Ureter (tissue), 1 donor: ENCODE measurements around the gene KLK6. TPM values are rescaled to one million over a fixed set of nuclear protein-coding genes. Genes with fewer than 3 reads are reported as not detected.
"Not testable (repeated sequence)": the region's sequence is repeated elsewhere in the genome, so short reads cannot be mapped to it uniquely, and the experiment has no call there.

ENCODE experiments used
- DNase-seq: peaks from one replicate; pipeline ENCODE4 v3.0.0-alpha.2; 2020; ENCODE audit warnings: low spot score
- total RNA-seq: library from RNA; stranded (reverse); gene quantifications from one replicate; pipeline ENCODE4 v1.2.4, GENCODE V29; 2023
- donor health status: DM: yes; HTN: yes; CAD: no.

KLK6 gene
- total RNA-seq, 1 donor from 2014 or later = not detected

DNA sequence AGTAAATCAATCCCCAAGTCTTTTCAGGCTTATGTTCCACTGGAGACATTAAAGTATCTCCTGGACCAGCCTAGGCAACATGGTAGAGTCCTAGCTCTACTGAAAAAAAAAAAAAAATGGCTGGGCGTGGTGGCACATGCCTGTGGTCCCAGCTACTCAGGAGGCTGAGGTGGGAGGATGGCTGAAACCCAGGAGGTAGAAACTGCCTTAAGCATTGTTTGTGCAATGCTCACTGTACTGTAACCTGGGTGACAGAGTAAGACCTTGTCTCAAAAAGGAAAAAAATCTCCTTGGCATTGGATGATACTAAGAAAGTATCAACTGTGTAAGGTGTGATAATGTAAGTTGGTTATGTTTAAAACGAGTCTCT, 23.3 kb upstream of the KLK6 start:
- no peak for DNase-seq

DNA sequence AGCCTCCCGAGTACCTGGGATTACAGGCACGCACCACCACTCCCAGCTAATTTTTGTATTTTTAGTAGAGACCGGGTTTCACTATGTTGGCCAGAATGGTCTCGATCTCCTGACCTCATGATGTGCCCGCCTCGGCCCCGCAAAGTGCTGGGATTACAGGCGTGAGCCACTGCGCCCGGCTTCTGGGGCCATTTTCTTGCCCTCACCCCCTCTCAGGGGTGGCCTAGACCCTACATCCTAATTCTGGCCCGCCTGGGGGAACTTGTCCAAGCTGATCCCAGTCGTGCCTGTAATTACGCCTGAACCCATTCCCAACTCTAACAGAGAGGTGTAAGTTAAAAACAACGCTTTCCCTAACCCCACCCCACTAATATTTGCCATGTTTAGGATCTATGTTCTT, 15.0 kb upstream of the KLK6 start:
- not testable (repeated sequence) for DNase-seq

DNA sequence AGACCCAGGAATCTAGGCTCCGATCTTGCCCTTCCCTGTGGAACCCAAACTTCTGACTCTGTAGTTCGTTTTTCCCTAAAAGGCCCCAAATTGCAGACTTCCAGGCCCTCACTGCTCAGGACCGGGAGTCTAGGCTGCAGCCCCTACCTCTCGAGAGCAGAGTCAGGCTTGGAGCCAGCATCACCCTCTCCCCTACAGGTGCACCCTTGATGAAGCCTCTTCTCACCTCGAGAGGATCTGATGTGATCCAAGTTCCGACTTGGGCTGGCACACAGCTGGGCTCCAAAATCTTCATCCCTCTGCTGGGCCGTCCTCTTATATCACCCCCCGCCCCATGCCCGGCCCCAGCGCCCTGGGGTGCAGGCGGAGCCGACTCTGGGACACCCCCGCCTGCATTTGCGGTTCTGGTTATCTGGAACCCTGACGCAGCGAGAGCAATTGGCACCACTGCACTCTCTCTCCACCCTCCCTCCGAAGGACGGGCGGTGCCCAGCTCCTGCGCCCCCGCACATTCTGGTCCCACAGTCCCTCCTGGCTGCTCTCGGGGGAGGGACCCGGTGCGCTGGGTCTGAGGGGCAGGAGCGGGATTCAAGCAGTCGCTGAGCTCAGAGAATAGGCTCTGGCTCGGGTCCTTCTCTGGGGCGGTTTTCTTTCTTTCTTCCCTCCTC, 14.4 kb upstream of the KLK6 start, which contains the start of gene KLK7:
TSS of gene KLK7 (minus strand) at position 293 of the 668 bp plus-strand sequence. CDS start 1,518 bp downstream, outside the sequence.
- DNase-seq = no peak

DNA sequence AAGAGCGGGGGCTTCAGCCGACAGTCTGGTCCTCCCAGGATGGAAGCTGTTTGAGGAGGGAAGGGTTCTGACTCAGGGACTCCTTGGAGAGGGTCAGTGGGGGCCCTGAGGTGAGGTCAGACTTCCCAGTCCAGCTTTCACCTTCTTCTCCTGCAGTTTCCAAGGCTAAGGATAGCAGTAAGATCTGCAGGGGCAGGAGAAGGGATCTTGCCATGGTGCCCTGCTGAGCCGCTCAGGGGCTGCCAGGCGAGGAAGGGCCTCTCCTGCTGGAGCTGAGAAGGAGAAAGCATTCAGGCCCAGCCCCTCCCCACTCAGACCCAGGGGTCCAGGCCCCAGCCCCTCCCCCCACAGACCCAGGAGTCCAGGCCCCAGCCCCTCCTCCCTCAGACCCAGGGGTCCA, 12.8 kb upstream of the KLK6 start:
- no peak for DNase-seq

DNA sequence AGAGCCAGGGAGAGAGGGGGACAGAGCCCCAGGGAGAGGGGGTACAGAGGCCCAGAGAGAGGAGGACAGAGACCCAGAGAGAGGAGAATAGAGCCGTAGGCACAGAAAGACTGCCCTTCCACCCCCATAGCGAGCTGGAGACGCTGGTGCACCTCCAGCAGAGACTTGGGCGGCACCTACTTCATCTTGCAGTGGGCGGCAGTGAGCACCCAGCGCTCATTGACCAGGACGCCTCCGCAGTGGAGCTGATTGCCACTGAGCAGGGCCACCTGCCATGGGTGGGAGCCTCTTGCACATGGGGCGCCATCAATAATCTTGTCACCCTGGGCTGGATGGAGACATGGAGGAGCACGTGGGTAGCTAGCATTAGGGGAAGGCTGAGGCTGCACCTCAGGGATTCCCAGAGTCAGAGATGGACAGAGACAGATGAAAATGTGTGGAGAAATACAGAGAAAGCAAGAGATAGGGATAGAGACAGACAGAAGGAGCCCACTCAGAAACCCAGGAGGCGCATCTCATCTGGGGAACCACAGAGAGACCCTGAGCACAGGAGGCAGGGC, 12.3 kb upstream of the KLK6 start:
- no peak for DNase-seq

DNA sequence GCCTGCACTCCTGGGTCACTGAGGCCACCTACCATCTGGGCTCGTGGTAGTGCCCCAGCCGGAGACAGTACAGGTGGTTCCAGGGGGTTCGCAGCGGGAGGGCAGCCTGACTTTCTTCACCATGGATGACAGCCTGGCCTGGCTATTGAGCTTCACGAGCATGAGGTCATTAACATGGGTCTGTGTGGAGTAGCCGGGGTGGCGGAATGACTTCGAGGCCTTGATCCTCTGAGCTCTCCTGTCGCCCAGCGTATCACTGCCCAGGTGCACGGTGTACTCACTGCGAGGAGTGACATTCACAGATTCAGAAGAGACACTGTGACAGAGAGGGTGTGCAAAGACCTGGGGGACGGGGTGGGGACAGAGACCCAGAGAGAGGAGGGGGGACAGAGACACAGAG, 10.8 kb upstream of the KLK6 start:
- DNase-seq = no peak

DNA sequence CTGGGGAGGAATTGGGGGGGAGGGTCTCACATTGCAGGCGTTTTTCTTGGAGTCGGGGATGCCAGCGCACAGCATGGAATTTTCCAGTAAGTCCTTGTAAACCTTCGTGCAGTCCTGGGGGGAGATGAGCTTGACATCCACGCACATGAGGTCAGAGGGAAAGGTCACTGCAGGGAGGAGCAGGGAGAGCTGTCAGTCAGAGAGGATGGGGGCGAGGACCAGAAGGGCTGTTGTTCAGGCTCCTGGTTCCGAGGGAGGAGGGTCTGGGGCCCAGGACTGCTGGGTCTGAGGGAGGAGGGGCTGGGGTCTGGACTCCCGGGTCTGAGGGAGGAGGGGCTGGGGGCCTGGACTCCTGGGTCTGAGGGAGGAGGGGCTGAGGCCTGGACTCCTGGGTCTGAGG, 10.4 kb upstream of the KLK6 start:
- DNase-seq = no peak

DNA sequence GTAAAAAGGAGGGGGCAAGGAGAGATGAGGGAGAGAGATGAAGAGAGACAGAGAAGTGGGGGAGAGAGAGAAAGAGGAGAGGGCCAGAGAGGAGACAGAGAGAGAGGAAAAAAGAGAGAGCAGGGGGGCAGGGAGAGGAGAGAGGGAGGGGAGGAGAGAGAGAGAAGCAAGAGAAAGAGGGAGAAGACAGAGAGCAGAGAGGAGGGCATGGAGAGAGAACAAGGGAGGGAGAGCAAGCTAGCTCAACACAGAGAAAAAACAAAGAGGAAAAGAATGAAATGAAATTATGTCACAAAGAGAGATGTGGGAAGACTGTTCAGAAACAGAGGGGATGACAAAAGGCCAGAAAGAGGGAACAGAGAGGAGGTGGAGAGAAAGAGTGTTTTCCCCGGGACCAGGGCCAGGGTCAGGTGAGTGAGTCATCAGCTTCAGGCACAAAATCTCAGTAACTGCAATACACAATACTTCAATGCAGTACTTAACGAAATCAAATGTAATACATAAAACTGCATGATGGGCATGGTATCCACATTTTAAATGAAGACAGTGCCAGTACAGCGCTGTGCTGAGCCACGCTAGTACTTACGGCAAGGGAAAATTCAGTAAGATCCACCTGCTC, 9.5 kb upstream of the KLK6 start:
- DNase-seq = no peak

DNA sequence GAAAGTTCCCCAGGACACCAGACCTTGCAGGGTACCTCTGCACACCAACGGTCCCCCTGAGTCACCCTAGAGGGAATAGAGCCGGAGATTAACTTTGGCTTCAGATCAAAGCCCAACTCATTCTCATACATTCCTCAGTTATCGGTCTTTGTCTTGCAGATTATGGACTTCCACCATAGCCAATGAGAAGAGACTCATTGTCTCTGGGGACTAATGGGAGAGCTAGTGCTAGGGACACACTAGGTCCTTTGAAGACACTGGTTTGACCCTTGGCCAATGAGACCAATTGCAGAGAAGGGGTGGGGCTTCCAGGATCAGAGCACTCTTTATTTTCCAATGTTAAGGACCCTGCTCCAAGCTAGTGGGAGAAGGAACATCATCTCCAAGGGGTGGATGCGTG, 8.2 kb upstream of the KLK6 start:
- no peak for DNase-seq

DNA sequence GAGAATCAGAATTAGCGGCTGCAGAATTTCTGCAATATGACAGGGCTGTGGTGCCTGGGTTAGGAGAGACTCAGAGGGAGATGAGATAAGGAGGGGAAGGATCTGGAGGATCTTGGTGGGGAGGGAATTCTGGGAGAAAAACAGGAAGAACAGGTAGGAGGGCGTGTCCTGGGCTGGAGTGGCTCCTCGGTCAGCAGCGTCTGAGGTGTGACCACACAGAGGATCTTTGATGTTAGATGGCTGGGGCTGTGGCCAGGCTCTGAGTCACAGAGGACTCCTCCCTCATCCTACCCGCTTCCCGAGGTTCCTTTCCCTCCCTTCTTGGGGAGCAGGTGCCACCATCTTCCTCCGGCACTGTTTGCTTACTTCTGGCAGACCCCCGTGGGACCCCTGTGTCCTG, 6.4 kb upstream of the KLK6 start:
- DNase-seq = no peak

DNA sequence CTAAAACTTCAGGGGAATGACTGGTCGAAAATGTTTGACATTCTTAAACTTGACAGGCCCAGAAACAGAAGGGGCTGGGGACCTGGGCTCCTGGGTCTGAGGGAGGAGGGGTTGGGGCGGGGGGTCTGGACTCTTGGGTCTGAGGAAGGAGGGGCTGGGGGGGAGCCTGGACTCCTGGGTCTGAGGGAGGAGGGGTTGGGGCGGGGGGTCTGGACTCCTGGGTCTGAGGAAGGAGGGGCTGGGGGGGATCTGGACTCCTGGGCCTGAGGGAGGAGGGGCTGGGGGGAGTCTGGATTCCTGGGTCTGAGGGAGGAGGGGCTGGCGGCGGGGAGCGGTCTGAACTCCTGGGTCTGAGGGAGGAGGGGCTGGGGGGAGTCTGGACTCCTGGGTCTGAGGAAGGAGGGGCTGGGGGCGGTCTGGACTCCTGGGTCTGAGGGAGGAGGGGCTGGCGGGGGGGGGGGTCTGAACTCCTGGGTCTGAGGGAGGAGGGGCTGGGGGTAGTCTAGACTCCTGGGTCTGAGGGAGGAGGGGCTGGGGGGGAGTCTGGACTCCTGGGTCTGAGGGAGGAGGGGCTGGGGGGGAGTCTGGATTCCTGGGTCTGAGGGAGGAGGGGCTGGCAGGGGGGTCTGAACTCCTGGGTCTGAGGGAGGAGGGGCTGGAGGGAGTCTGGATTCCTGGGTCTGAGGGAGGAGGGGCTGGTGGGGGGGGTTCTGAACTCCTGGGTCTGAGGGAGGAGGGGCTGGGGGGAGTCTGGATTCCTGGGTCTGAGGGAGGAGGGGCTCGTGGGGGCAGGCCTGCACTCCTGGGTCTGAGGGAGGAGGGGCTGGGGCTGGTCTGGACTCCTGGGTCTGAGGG, 5.5 kb upstream of the KLK6 start:
- DNase-seq = no peak

DNA sequence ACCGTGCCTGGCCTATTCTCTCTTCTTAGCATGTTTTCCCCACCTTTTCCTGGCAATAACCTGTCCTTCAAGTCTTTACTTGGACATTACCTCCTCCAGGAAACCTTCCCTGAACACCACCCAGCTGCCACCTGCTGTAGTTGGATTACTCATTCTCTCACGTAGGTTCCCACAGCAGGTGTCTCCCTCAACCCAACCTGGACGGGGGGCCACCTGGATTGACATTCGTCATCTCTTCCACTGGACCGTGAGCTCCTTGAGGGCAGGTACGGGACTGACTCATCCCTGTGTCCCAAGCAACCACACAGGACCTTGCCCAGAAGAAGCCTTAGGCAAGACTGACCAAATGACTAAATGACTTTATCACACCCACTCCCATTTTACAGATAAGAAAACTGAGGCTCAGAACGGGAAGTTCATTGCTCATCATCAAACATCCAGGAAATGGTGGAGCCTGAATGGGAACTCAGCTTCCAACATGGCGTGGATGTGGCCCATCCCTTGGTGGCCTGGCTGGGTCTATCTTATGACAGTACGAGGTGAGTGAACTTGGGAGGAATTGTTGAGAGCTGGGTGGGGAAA, 3.5 kb upstream of the KLK6 start:
- DNase-seq = no peak

DNA sequence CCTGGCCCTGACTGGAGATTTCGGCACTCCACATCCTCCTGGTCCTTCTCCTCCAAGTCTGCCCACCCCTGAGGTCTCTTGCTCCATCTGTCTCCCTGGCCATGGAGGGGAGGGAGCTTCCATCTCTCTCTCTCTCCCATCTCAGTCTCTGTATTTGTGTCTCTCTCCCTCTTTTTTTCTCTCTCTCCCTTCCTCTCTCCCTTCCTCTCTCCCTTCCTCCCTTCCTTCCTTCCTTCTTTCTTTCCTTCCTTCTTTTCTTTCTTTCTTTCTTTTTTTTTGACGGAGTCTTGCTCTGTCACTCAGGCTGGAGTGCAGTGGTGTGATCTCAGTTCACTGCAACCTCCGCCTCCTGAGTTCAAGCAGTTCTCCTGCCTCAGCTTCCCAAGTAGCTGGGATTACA, 419 bp upstream of the KLK6 start:
- not testable (repeated sequence) for DNase-seq

DNA sequence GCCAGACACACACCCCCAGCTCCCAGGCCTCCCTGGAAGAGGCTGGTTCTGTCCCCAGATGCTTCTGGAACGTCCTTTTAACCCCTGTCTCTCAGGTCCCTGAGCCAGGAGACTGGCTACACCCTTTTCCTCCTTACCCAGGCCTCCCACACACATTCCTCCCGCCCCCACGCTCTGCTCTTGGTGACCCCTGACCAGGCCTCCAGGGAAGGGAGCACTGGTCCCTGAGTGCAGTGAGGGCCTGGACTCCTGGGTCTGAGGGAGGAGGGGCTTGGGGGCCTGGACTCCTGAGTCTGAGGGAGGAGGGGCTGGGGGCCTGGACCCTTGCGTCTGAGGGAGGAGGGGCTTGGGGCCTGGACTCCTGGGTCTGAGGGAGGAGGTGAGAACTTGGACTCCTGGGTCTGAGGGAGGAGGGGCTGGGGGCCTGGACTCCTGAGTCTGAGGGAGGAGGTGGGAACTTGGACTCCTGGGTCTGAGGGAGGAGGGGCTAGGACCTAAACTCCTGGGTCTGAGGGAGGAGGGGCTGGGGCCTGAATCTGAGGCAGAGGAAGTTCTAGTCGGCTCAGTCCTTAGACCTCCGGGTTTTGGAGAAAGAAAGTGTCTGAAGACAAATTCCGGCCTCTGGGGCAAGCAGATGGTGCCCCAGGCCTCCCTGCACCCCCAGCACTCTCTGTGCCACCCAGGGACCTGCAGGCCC, 527 bp downstream of the KLK6 start:
- DNase-seq = no peak

DNA sequence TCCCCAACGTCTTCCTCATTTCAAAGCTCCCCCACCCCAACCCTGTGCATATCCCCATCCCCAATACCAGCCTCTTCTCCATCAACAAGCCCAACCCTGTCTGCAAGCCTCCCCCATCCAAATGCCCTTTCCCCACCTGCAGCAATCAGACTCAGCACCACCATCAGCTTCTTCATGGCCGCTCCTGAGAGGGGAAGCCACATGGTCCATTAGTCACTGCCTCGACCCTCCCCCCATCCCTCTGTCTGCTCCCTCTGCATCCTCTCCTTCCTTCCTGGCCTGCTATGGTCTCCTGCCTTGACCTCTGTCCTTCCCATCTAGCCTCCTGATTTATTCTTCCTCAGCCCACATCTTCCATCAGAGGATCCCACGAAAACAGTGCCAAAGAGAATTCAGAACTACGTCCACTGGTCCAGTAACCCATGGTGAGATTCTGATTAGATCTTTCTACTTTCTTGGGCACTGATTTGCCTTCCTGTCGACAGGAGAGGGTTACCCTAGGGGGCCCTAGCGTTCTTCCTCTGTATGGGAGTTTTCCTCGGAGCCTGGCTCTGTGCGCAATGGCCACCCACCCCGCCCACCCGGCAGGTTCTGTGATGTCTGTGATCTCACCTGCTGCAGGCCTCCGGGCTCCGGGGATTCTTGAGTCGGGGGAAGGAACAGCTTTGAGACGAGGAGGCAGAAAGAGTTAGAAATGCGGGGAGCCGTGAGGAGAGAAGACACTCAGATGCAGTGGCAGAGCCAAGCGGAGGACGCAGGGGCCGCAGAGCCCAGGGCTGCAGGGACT, 1.3 kb downstream of the KLK6 start:
- DNase-seq = no peak

DNA sequence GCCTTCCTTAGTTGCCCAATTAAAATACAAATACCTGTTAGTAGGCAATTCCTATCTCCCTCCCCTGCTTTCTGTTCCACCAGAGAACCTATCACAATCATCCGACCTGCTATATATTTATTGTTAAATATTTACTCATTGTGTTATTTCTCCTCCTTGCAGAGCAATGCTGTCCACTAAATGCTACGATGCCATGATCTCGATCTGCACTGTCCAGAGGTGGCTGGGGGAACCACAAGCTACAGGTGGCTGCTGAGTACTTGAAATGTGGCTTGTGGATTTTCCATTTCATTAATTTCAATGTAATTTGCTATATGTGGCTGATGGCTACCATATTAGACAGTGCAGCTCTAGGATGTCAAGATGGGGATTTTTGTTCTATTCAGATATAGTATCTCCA, 5.1 kb downstream of the KLK6 start:
- no peak for DNase-seq

DNA sequence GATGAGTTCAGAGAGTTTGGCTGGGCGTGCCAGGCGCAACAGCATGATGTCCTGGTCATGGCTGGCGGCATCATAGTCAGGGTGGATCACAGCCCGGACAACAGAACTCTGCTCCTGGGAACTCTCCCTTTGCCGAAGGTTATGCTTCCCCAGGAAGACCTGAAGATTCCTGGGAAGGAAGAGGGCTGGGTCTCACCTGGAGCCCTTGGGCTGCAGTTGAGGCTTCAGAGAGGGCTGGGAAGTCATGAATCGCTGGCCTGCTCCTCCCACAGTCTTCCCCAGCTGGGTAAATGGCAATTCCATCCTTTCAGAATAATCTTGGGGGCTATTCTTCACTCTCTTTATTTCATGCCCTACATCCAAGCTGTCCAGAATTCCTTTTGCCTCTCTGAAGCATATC, 6.0 kb downstream of the KLK6 start:
- no peak for DNase-seq

DNA sequence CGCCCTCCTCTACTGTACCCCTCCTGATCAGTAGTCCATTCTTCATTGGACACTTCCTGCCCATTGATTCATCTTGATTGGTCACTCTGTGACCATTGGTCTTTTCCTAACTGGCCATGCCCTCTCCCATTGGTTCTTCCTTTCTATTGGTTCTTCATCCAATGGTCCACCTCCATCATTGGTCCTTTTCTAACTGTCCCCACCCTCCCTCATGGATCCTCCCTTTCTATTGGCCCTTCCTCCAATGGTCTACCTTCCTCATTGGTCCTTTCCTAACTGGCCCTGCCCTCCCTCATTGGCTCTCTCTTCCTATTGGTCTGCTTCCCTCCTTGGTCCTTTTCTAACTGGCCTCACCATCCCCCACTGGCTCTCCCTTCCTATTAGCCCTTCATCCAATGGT, 7.1 kb downstream of the KLK6 start:
- DNase-seq = no peak

DNA sequence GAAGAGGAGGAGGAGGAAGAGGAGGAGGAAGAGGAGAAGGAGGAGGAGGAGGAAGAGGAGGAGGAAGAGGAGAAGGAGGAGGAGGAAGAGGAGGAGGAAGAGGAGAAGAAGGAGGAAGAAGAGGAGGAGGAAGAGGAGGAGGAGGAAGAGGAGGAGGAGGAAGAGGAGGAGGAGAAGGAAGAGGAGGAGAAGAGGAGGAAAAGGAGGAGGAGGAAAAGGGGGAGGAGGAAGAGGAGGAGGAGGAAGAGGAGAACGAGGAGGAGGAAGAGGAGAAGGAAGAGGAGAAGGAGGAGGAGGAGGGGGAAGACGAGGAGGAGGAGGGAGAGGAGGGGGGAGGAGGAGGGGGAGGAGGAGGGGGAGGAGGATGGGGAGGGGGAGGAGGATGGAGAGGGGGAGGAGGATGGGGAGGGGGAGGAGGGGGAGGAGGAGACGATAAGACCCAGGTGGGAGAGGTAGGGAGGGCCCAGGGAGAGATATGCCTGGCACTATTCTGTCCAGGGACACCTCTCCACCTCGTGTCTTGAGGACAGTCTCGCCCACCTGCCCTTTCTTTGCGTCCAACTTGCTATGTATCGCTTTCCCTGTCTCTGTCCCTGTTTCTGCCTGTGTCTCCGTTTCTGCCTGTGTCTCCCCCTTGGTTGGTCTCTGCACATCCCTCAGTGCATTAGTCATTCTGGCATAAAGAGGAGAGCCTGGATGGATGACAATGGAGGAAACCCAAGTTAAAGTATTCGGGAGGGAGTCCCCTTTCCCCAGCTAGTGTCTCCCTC, 9.5 kb downstream of the KLK6 start:
- no peak for DNase-seq

DNA sequence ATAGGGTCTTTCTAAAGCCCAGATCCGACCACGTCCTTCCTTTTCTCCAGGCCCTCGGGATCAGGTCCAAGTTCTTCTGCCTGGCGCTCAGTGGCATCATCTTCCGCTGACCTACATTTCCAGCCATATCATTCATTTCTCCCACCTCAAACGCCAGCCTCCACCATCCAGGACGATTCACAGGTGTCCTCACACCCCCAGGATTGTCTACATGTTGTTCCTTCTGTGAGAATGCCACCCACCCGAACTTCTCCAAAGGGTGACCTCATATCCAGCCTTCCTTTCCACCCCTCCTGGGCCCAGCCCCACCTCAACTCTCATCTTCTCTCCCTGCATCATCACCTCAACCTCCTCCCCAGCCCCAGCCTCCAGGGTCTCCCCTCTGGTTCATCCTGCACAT, 11.8 kb downstream of the KLK6 start:
- DNase-seq = no peak
